ENCODE results near the gene EED.

Gene EED

GRCh38 chr11:86237267-86237804 is 7.2 kb upstream of the EED start:
- H3K4me1 ChIP-seq (ENCODE audit: insufficient read depth, low read length, severe bottlenecking): no peaks in the 10 kb centered on the region

DNA sequence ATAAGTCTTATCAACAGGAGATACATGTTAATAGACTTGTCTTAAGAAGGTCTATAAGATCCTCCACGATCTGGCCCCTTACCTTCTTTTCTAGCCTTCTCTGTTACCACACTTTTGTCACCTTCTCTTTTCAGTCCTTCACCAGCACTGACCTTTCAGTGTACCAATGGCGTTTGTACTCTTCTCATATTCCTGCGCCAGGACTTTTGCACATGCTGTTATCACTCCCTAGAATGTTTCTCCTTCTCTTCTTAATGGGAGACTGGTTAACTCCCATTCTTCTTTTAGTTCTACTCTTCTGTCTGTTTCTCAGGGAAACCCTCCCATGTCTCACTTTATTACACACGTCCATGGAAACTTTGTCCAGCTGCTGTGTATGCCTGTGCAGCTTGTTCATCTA is 4.4 kb upstream of the EED start:
- H4K20me1 ChIP-seq (ENCODE audit: insufficient read depth, low read length): no peaks in the 10 kb centered on the region
- H3K4me3 ChIP-seq (ENCODE audit: low read depth, low read length, poor library complexity, severe bottlenecking): no peak overlapping the region
- H3K4me1 ChIP-seq (ENCODE audit: insufficient read depth, low read length, severe bottlenecking): peaks cover 14% of the 10 kb centered on the region
- no peak overlapping the region for H3K27ac ChIP-seq (ENCODE audit: low read depth, low read length, poor library complexity, severe bottlenecking)
- H2AFZ ChIP-seq (ENCODE audit: low read length): no peak overlapping the region
- no peaks in the 10 kb centered on the region for H3K27me3 ChIP-seq (ENCODE audit: insufficient read depth, low read length)
- no peaks in the 10 kb centered on the region for H3K9me2 ChIP-seq (ENCODE audit: low read depth, low read length)
- H3K4me2 ChIP-seq (ENCODE audit: low read length): no peak overlapping the region
- no peaks in the 10 kb centered on the region for H3F3A ChIP-seq (ENCODE audit: insufficient read depth, low read length)
- no peaks in the 10 kb centered on the region for H3K9me3 ChIP-seq (ENCODE audit: low read length)
- H3K79me2 ChIP-seq (ENCODE audit: insufficient read depth, low read length): no peaks in the 10 kb centered on the region; the same call in 1 of the 2 replicates
- no peak for TF ChIP-seq CTCF (IDR thresholded peaks at IDR 0.05; ENCODE audit: low read length)
- TF ChIP-seq EZH2 (IDR thresholded peaks at IDR 0.05; ENCODE audit: borderline replicate concordance, low read length): no peak
- no peaks in the 10 kb centered on the region; the same call in 1 of the 2 replicates for H3K36me3 ChIP-seq (ENCODE audit: insufficient read depth, low read length)
- no peak overlapping the region for H3K9ac ChIP-seq (ENCODE audit: low read length)

More at GRCh38 chr11:86237267-86237804, 7.2 kb upstream of the EED start:
- Histone ChIP-seq H3K36me3 (ENCODE audit: insufficient read depth, low read length) (no peaks in the 10 kb centered on the region), H3K9ac (ENCODE audit: low read length) (no peak overlapping the region), H2AFZ (ENCODE audit: low read length) (no peak overlapping the region), H3K27ac (ENCODE audit: low read depth, low read length, poor library complexity, severe bottlenecking) (no peak overlapping the region), H3K4me3 (ENCODE audit: low read depth, low read length, poor library complexity, severe bottlenecking) (no peak overlapping the region), H3K4me2 (ENCODE audit: low read length) (no peak overlapping the region), H4K20me1 (ENCODE audit: insufficient read depth, low read length) (no peaks in the 10 kb centered on the region), H3K27me3 (ENCODE audit: insufficient read depth, low read length) (no peaks in the 10 kb centered on the region), H3K9me2 (ENCODE audit: low read depth, low read length) (no peaks in the 10 kb centered on the region), H3F3A (ENCODE audit: insufficient read depth, low read length) (no peaks in the 10 kb centered on the region), H3K79me2 (ENCODE audit: insufficient read depth, low read length) (no peaks in the 10 kb centered on the region), H3K9me3 (ENCODE audit: low read length) (no peaks in the 10 kb centered on the region)
- TF ChIP-seq CTCF (IDR thresholded peaks at IDR 0.05; ENCODE audit: low read length) (no peak), EZH2 (IDR thresholded peaks at IDR 0.05; ENCODE audit: borderline replicate concordance, low read length) (no peak)

DNA sequence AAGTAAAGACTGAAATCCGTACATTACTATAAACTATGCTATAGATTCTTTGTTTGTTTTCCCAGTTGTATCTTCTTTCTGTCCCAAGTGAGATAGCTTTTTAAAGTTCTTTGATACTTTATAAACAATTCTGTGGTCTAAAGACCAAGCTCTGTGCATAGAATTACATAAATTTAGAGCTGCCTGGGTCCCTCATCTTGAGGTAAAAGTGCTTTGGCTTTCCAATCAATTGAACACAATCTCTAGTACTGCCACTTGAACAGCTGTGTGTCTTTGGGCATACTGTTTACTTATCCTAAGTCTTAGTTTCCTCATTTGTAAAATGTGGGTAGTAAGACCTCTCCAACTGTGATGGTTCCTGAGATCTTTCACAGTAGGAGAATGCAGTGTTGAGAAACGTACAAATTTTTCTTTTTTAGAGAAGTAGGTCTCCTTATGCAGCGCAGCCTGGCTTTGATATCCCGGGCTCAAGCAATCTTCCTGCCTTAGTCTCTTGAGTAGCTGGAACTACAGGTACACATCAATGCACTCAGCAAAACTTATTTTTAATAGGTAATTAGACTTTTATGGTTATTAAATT is 2.5 kb upstream of the EED start:
- Histone ChIP-seq H3K27me3 (ENCODE audit: insufficient read depth, low read length) (no peaks in the 10 kb centered on the region), H2AFZ (ENCODE audit: low read length) (no peak overlapping the region), H4K20me1 (ENCODE audit: insufficient read depth, low read length) (no peaks in the 10 kb centered on the region), H3K27ac (ENCODE audit: low read depth, low read length, poor library complexity, severe bottlenecking) (no peak overlapping the region), H3K4me3 (ENCODE audit: low read depth, low read length, poor library complexity, severe bottlenecking) (no peak overlapping the region), H3K36me3 (ENCODE audit: insufficient read depth, low read length) (no peaks in the 10 kb centered on the region; the same call in 1 of the 2 replicates), H3K9ac (ENCODE audit: low read length) (no peak overlapping the region), H3K9me2 (ENCODE audit: low read depth, low read length) (no peaks in the 10 kb centered on the region), H3K4me2 (ENCODE audit: low read length) (no peak overlapping the region), H3F3A (ENCODE audit: insufficient read depth, low read length) (no peaks in the 10 kb centered on the region), H3K4me1 (ENCODE audit: insufficient read depth, low read length, severe bottlenecking) (peaks cover 23% of the 10 kb centered on the region), H3K9me3 (ENCODE audit: low read length) (no peaks in the 10 kb centered on the region), H3K79me2 (ENCODE audit: insufficient read depth, low read length) (peaks cover 19% of the 10 kb centered on the region)
- TF ChIP-seq EZH2 (IDR thresholded peaks at IDR 0.05; ENCODE audit: borderline replicate concordance, low read length): no peak
- TF ChIP-seq CTCF (IDR thresholded peaks at IDR 0.05; ENCODE audit: low read length): no peak

All from OCI-LY1 (cell line).